GM12878 (cell line): ENCODE data around the gene CACNA1S. TPM values are rescaled to one million over a fixed set of nuclear protein-coding genes. Genes with fewer than 3 reads are reported as not detected.
A peak's percentile ranks its signal among the peaks of the same experiment; 100 is the strongest.

ENCODE experiments used
- ATAC-seq: fragments of 200-7000 bp; cut with Tn5 transposase; 3 replicates; pipeline ENCODE4 v1.9.1; 2020; ENCODE audit warnings: mild to moderate bottlenecking, moderate library complexity
- BruUV-seq: library from RNA; stranded (reverse); fragments of 400-500 nt; replicated peaks from 2 replicates; lab custom pipeline; 2021; lab: Mats Ljungman, UMichigan
- CTCF ChIA-PET: fragments of 300-600 bp; sonication (Branson Sonifier 250); formaldehyde crosslinking; extraction: SDS; loops from one replicate; lab custom pipeline; 2021; ENCODE audit warnings: inconsistent platforms; lab: Yijun Ruan, JAX
- POLR2A ChIA-PET: fragments of 350-600 bp; formaldehyde crosslinking; extraction: SDS; loops from one replicate; lab custom pipeline; 2021; ENCODE audit warnings: inconsistent platforms; lab: Charles Lee
- RAD21 ChIA-PET: fragments of 300-600 bp; sonication (Branson Sonifier 250); formaldehyde crosslinking; loops from one replicate; lab custom pipeline; 2023; ENCODE audit warnings: antibody characterized with exemption; ENCODE audit not compliant: unreplicated experiment; lab: Charles Lee
- SMC1A ChIA-PET: fragments of 300-600 bp; sonication (Branson Sonifier 250); formaldehyde crosslinking; loops from one replicate; lab custom pipeline; 2023; ENCODE audit not compliant: unreplicated experiment, uncharacterized antibody; lab: Charles Lee
- DNase-seq: peaks from one replicate; pipeline ENCODE4 v3.0.0-alpha.2; 2011; ENCODE audit warnings: low read depth, low spot score
- FAIRE-seq: peaks from 3 replicates; lab custom pipeline; 2011; peaks lifted over from hg19 to GRCh38; lab: Jason Lieb, UNC
- H2AFZ ChIP-seq: 2 replicates; pipeline ENCODE4 v1.6.0; 2011; ENCODE audit warnings: low read depth, low read length, control low read depth; ENCODE audit not compliant: control insufficient read depth
- H3K27ac ChIP-seq: 2 replicates; pipeline ENCODE4 v1.5.1; 2011; ENCODE audit warnings: control low read depth; ENCODE audit not compliant: control insufficient read depth, insufficient read depth
- H3K27me3 ChIP-seq, 2 experiments: replicated peaks in 1 of 2; 2 replicates each; pipeline versions ENCODE4 v1.6.0 to v1.6.1; 2011; ENCODE audit warnings: low read length in 1 of 2; ENCODE audit not compliant: control insufficient read depth in 2 of 2, insufficient read depth in 2 of 2
- H3K36me3 ChIP-seq, 2 experiments: 2 replicates each; pipeline ENCODE4 v1.5.1; 2011; ENCODE audit warnings: low read length in 1 of 2; ENCODE audit not compliant: control insufficient read depth in 2 of 2, insufficient read depth in 2 of 2
- H3K4me1 ChIP-seq: 2 replicates; pipeline ENCODE4 v1.6.1; 2011; ENCODE audit warnings: mild to moderate bottlenecking, low read length, moderate library complexity, mixed read lengths; ENCODE audit not compliant: control insufficient read depth, insufficient read depth
- H3K4me2 ChIP-seq: 2 replicates; pipeline ENCODE4 v1.6.0; 2011; ENCODE audit warnings: control low read depth; ENCODE audit not compliant: control insufficient read depth, insufficient read depth
- H3K4me3 ChIP-seq: fragments of 200-600 bp; sonication (generic); 2 replicates; pipeline ENCODE4 v1.5.1; 2016
- H3K79me2 ChIP-seq: 2 replicates; pipeline ENCODE4 v1.6.0; 2011; ENCODE audit warnings: low read length; ENCODE audit not compliant: control insufficient read depth, insufficient read depth
- H3K9ac ChIP-seq: 2 replicates; pipeline ENCODE4 v1.8.0; 2011; ENCODE audit warnings: low read length, control low read depth, mixed read lengths; ENCODE audit not compliant: control insufficient read depth, insufficient read depth
- H3K9me3 ChIP-seq: replicated peaks from 3 replicates; pipeline ENCODE4 v1.5.1; 2011; ENCODE audit warnings: mild to moderate bottlenecking, low read length; ENCODE audit not compliant: control insufficient read depth, insufficient read depth
- H4K20me1 ChIP-seq: 2 replicates; pipeline ENCODE4 v1.6.0; 2011; ENCODE audit not compliant: control insufficient read depth, insufficient read depth
- MYC ChIP-seq: IDR thresholded peaks from 2 replicates; pipeline ENCODE4 v1.6.1; 2011; ENCODE audit warnings: mild to moderate bottlenecking, low read length, moderate library complexity, inconsistent platforms; ENCODE audit not compliant: insufficient read depth, insufficient replicate concordance, insufficient read length, severe bottlenecking
- RAD21 ChIP-seq: IDR thresholded peaks from 2 replicates; pipeline ENCODE4 v1.6.1; 2011; ENCODE audit warnings: mild to moderate bottlenecking, low read depth, low read length, moderate library complexity; ENCODE audit not compliant: insufficient read depth
- SMC3 ChIP-seq: IDR thresholded peaks from 2 replicates; pipeline ENCODE4 v1.6.1; 2011; ENCODE audit warnings: low read length, improper control_type of control experiment, borderline replicate concordance
- YY1 ChIP-seq: IDR thresholded peaks from 2 replicates; pipeline ENCODE4 v1.6.1; 2011; ENCODE audit warnings: low read depth, mild to moderate bottlenecking, low read length
- WGBS: methylation state at CpG from one replicate; pipeline ENCODE4 v1.1.6; 2016; ENCODE audit warnings: low lambda C conversion rate; ENCODE audit not compliant: insufficient replicate concordance, insufficient coverage; ENCODE audit errors: missing lambda C conversion rate; 5-methylcytosine and 5-hydroxymethylcytosine counted together
- in situ Hi-C: fragments of 300-500 bp; cut with MboI; formaldehyde crosslinking; loops from 9 replicates; pipeline ENCODE4 v1.14.3; 2018; ENCODE audit warnings: mixed read lengths
- intact Hi-C: fragments of 100-400 bp; cut with micrococcal nuclease; formaldehyde crosslinking; loops from one replicate; pipeline ENCODE4 v1.14.2; 2022; ENCODE audit not compliant: unreplicated experiment
- polyA plus RNA-seq, 11 experiments: library from polyadenylated mRNA; depleted of rRNA in 4 of 11; unstranded in 6 of 11; stranded (reverse) in 5 of 11; fragments of >200 nt; fragmentation: Nextera tagmentation in 4 of 11; fragmentation: Illumina TruSeq in 1 of 11; extraction: Ambion mirVana in 4 of 11; extraction: Trizol in 1 of 11; gene quantifications; 1 replicate in 1 of 11; 2 replicates in 10 of 11; pipeline versions ENCODE4 v1.2.1 to v1.2.3, GENCODE V29; 2011 to 2016; ENCODE audit warnings: inconsistent platforms in 2 of 11, missing spikeins in 2 of 11, low read depth in 1 of 11
- total RNA-seq, 4 experiments: library from RNA; depleted of rRNA in 3 of 4; stranded (reverse); fragments of >200 nt in 3 of 4; fragmentation: Illumina TruSeq in 1 of 4; extraction: Trizol in 1 of 4; gene quantifications; 2 replicates each; pipeline versions ENCODE4 v1.2.1 to v1.2.3, GENCODE V29; 2013 to 2021
- TF ChIP-seq, protein P1 (sequence below), 3 experiments: IDR thresholded peaks in 2 of 3; conservative IDR thresholded peaks in 1 of 3; 2 replicates each; pipeline ENCODE4 v1.5.1; 2011; ENCODE audit warnings: low read depth in 3 of 3, low read length in 3 of 3, mild to moderate bottlenecking in 3 of 3, control low read depth in 2 of 3, moderate library complexity in 2 of 3, inconsistent platforms in 1 of 3, mixed read lengths in 1 of 3; ENCODE audit not compliant: control insufficient read depth in 2 of 3, insufficient read depth in 1 of 3; ENCODE audit errors: extremely low read depth in 1 of 3

CACNA1S gene
- total and polyA plus RNA-seq, 10 of the 15 experiments (the other 5 are each of a cell fraction or from before 2014, with no cell fraction given) = under 0.01 to 0.04 (median 0.02) TPM; not detected in 6

DNA sequence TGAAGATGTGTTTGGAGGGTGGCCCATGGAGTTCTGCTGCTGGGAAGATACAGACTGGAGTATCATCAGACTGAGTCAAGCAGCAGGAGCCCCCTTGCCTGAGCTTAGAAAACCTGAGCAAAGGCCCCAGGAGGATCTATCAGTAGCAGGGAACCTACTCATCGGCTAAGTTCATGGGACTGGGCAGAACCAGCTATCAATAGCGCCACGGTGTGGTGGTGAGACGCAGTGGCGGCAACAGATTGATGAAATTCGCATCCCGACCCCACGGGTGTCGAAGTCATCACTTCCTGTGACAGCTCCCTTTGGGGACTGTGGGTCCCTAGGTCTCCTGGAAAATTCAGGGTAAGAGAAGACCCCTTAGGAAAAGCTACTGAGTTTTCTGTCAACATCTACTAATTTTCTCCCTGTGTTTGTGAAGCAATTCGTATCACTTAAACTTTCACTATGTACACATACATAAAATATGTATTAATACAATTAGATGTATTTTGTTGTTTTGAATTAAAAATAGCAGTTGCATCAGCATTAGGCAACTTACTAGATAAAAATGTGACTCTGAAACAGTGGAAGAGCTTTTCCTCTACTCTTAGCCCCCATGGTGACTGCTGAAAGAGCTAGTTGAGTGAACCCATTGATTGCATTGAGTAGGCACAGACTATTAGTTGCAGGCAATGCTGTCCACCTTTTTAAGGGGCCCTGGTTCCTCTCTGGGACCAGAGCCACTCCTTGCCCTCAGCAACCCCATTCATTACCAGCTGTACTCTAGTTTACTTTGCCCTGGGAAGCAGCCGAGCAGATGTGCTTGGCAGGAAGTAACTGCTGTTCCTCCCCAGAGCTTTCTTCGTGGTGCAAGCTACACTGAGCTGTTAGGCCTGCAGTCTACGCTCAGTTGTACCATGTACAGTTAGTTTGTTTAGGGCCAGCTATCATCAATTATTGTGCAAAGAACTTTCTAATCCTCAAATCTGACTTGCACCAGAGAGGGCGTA lies 7.3 kb upstream of the CACNA1S start:
- Histone ChIP-seq H3K79me2 (no peaks in the 10 kb centered on the region), H3K9me3 (no peaks in the 10 kb centered on the region), H3K27me3 (peaks cover 2 to 4% of the 10 kb centered on the region in 2 experiments; a peak in 3 of 4 replicates), H3K36me3 (no peaks in the 10 kb centered on the region), H3K4me2 (no peak overlapping the region), H4K20me1 (no peaks in the 10 kb centered on the region), H2AFZ (no peak overlapping the region), H3K27ac (no peak overlapping the region), H3K9ac (no peak overlapping the region), H3K4me1 (no peaks in the 10 kb centered on the region), H3K4me3 (no peak overlapping the region)
- intact Hi-C loops (loop anchor here (10.0 kb wide), 1 partner anchor 565 kb away; no protein-coding TSS in a partner anchor), in situ Hi-C loops (loop anchor here (5.0 kb wide), 1 partner anchor 142 kb away; no protein-coding TSS in a partner anchor)
- DNase-seq (no peak), FAIRE-seq (no peak), ATAC-seq (peak; percentile 76)
- BruUV-seq = no TSS peak
- SMC1A ChIA-PET = interaction anchor here (0.7 to 1.9 kb wide), 10 partner anchors 12 to 561 kb away, joined by 3 to 13 read pairs (median 3); no protein-coding TSS in a partner anchor
- 30% methylated on average over 14 of the region's 14 CpGs for WGBS
- POLR2A ChIA-PET = interaction anchor here (0.7 kb wide), 1 partner anchor 35 kb away, joined by 3 read pairs; the partner anchor contains the start of gene TMEM9
- no peak for TF ChIP-seq MYC
- peak; percentile 47; the same call in 1 of the 2 replicates for TF ChIP-seq SMC3
- TF ChIP-seq, protein P1, sequence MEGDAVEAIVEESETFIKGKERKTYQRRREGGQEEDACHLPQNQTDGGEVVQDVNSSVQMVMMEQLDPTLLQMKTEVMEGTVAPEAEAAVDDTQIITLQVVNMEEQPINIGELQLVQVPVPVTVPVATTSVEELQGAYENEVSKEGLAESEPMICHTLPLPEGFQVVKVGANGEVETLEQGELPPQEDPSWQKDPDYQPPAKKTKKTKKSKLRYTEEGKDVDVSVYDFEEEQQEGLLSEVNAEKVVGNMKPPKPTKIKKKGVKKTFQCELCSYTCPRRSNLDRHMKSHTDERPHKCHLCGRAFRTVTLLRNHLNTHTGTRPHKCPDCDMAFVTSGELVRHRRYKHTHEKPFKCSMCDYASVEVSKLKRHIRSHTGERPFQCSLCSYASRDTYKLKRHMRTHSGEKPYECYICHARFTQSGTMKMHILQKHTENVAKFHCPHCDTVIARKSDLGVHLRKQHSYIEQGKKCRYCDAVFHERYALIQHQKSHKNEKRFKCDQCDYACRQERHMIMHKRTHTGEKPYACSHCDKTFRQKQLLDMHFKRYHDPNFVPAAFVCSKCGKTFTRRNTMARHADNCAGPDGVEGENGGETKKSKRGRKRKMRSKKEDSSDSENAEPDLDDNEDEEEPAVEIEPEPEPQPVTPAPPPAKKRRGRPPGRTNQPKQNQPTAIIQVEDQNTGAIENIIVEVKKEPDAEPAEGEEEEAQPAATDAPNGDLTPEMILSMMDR (IDR thresholded peaks at IDR 0.05 in 2 of 3, conservative IDR thresholded peaks at IDR 0.05 in 1 of 3; ENCODE audit: control insufficient read depth in 2 of 3, extremely low read depth in 1 of 3, insufficient read depth in 1 of 3, low read depth in 3 of 3, low read length in 3 of 3) = peak; percentile 65 to 77 (median 76)
- TF ChIP-seq RAD21 = peak; percentile 49
- TF ChIP-seq YY1 = 0 out of 2 replicates have a peak, but pooled peaks have one; percentile 26
- CTCF ChIA-PET = interaction anchor here (0.6 to 3.3 kb wide), 41 partner anchors 8 to 585 kb away, joined by 3 to 43 read pairs (median 4); partner anchors contain the start of gene TMEM9
- RAD21 ChIA-PET = interaction anchor here (0.6 to 2.3 kb wide), 9 partner anchors 34 to 561 kb away, joined by 3 to 21 read pairs (median 3); no protein-coding TSS in a partner anchor
